Measurements from ENCODE around the gene RCE1.

Gene RCE1

GRCh38 chr11:66887526-66887925 is 44.3 kb downstream of the RCE1 start:
- no peaks in the 10 kb centered on the region for H3K9me3 ChIP-seq (ENCODE audit: insufficient read depth, low read length, severe bottlenecking)
- TF ChIP-seq EZH2 (IDR thresholded peaks at IDR 0.05; ENCODE audit: borderline replicate concordance, low read depth, low read length, severe bottlenecking), result no peak
- TF ChIP-seq, protein P1, sequence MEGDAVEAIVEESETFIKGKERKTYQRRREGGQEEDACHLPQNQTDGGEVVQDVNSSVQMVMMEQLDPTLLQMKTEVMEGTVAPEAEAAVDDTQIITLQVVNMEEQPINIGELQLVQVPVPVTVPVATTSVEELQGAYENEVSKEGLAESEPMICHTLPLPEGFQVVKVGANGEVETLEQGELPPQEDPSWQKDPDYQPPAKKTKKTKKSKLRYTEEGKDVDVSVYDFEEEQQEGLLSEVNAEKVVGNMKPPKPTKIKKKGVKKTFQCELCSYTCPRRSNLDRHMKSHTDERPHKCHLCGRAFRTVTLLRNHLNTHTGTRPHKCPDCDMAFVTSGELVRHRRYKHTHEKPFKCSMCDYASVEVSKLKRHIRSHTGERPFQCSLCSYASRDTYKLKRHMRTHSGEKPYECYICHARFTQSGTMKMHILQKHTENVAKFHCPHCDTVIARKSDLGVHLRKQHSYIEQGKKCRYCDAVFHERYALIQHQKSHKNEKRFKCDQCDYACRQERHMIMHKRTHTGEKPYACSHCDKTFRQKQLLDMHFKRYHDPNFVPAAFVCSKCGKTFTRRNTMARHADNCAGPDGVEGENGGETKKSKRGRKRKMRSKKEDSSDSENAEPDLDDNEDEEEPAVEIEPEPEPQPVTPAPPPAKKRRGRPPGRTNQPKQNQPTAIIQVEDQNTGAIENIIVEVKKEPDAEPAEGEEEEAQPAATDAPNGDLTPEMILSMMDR (IDR thresholded peaks at IDR 0.05; ENCODE audit: borderline replicate concordance, extremely low read depth, low read length, poor library complexity, severe bottlenecking), result no peak
- H3K36me3 ChIP-seq (ENCODE audit: insufficient read depth, low read length), result no peaks in the 10 kb centered on the region
- no peaks in the 10 kb centered on the region for H3K27me3 ChIP-seq (ENCODE audit: insufficient read depth, low read length, poor library complexity)
- H3K9ac ChIP-seq (ENCODE audit: low read depth, low read length), result no peak overlapping the region
- ATAC-seq (ENCODE audit: insufficient read depth, low read depth) (no peak), DNase-seq (no peak)
- H3K4me3 ChIP-seq (ENCODE audit: low read depth in 1 of 2, low read length in 2 of 2), result no peak overlapping the region
- no peak overlapping the region for H2AFZ ChIP-seq (ENCODE audit: low read depth, low read length)
- no peak overlapping the region for H3K4me2 ChIP-seq (ENCODE audit: insufficient read depth, low read length)
- no peaks in the 10 kb centered on the region for H3K79me2 ChIP-seq (ENCODE audit: insufficient read depth, low read length)
- H3K4me1 ChIP-seq (ENCODE audit: insufficient read depth, low read length), result no peaks in the 10 kb centered on the region
- H3K27ac ChIP-seq (ENCODE audit: low read length), result no peak overlapping the region
- H4K20me1 ChIP-seq (ENCODE audit: insufficient read depth, low read length), result no peaks in the 10 kb centered on the region

- Histone ChIP-seq H3K27me3 (ENCODE audit: insufficient read depth, low read length, poor library complexity) (no peaks in the 10 kb centered on the region), H3K79me2 (ENCODE audit: insufficient read depth, low read length) (no peaks in the 10 kb centered on the region), H3K9ac (ENCODE audit: low read depth, low read length) (no peak overlapping the region), H3K4me2 (ENCODE audit: insufficient read depth, low read length) (no peak overlapping the region), H3K9me3 (ENCODE audit: insufficient read depth, low read length, severe bottlenecking) (no peaks in the 10 kb centered on the region), H3K4me3 (ENCODE audit: low read depth in 1 of 2, low read length in 2 of 2) (no peak overlapping the region), H3K27ac (ENCODE audit: low read length) (no peak overlapping the region), H4K20me1 (ENCODE audit: insufficient read depth, low read length) (no peaks in the 10 kb centered on the region), H3K4me1 (ENCODE audit: insufficient read depth, low read length) (no peaks in the 10 kb centered on the region), H3K36me3 (ENCODE audit: insufficient read depth, low read length) (no peaks in the 10 kb centered on the region), H2AFZ (ENCODE audit: low read depth, low read length) (no peak overlapping the region)
- no peak for TF ChIP-seq EZH2 (IDR thresholded peaks at IDR 0.05; ENCODE audit: borderline replicate concordance, low read depth, low read length, severe bottlenecking)
- DNase-seq (no peak), ATAC-seq (ENCODE audit: insufficient read depth, low read depth) (no peak)
These were observed 45.0 kb downstream of the RCE1 start for GRCh38 chr11:66888282-66888681.

GRCh38 chr11:66889960-66890359 is 46.7 kb downstream of the RCE1 start:
- H3K4me3 ChIP-seq (ENCODE audit: low read depth in 1 of 2, low read length in 2 of 2), result no peak overlapping the region
- H3K36me3 ChIP-seq (ENCODE audit: insufficient read depth, low read length), result no peaks in the 10 kb centered on the region
- no peak overlapping the region for H3K4me2 ChIP-seq (ENCODE audit: insufficient read depth, low read length)
- TF ChIP-seq EZH2 (IDR thresholded peaks at IDR 0.05; ENCODE audit: borderline replicate concordance, low read depth, low read length, severe bottlenecking), result no peak
- TF ChIP-seq, protein P1 (IDR thresholded peaks at IDR 0.05; ENCODE audit: borderline replicate concordance, extremely low read depth, low read length, poor library complexity, severe bottlenecking), result no peak
- no peaks in the 10 kb centered on the region for H3K79me2 ChIP-seq (ENCODE audit: insufficient read depth, low read length)
- no peaks in the 10 kb centered on the region for H3K27me3 ChIP-seq (ENCODE audit: insufficient read depth, low read length, poor library complexity)
- H3K27ac ChIP-seq (ENCODE audit: low read length), result no peak overlapping the region
- no peaks in the 10 kb centered on the region for H3K4me1 ChIP-seq (ENCODE audit: insufficient read depth, low read length)
- no peaks in the 10 kb centered on the region for H3K9me3 ChIP-seq (ENCODE audit: insufficient read depth, low read length, severe bottlenecking)
- no peak overlapping the region for H3K9ac ChIP-seq (ENCODE audit: low read depth, low read length)
- no peak for DNase-seq
- no peaks in the 10 kb centered on the region for H4K20me1 ChIP-seq (ENCODE audit: insufficient read depth, low read length)
- no peak overlapping the region for H2AFZ ChIP-seq (ENCODE audit: low read depth, low read length)
- no peak for ATAC-seq (ENCODE audit: insufficient read depth, low read depth)

GRCh38 chr11:66891851-66892660 is 48.8 kb downstream of the RCE1 start:
- no peak for ATAC-seq (ENCODE audit: insufficient read depth, low read depth)
- no peaks in the 10 kb centered on the region for H3K4me1 ChIP-seq (ENCODE audit: insufficient read depth, low read length)
- H3K9ac ChIP-seq (ENCODE audit: low read depth, low read length), result no peak overlapping the region
- H4K20me1 ChIP-seq (ENCODE audit: insufficient read depth, low read length), result no peaks in the 10 kb centered on the region; the same call in 1 of the 2 replicates
- no peaks in the 10 kb centered on the region for H3K36me3 ChIP-seq (ENCODE audit: insufficient read depth, low read length)
- no peak for DNase-seq
- H3K27me3 ChIP-seq (ENCODE audit: insufficient read depth, low read length, poor library complexity), result no peaks in the 10 kb centered on the region
- H3K4me3 ChIP-seq (ENCODE audit: low read depth in 1 of 2, low read length in 2 of 2), result no peak overlapping the region
- no peak for TF ChIP-seq EZH2 (IDR thresholded peaks at IDR 0.05; ENCODE audit: borderline replicate concordance, low read depth, low read length, severe bottlenecking)
- TF ChIP-seq, protein P1 (IDR thresholded peaks at IDR 0.05; ENCODE audit: borderline replicate concordance, extremely low read depth, low read length, poor library complexity, severe bottlenecking), result no peak
- no peak overlapping the region for H2AFZ ChIP-seq (ENCODE audit: low read depth, low read length)
- no peak overlapping the region for H3K4me2 ChIP-seq (ENCODE audit: insufficient read depth, low read length)
- no peaks in the 10 kb centered on the region for H3K79me2 ChIP-seq (ENCODE audit: insufficient read depth, low read length)
- no peak overlapping the region for H3K27ac ChIP-seq (ENCODE audit: low read length)
- H3K9me3 ChIP-seq (ENCODE audit: insufficient read depth, low read length, severe bottlenecking), result no peaks in the 10 kb centered on the region

Data from DND-41 (cell line).